Nephron progenitor cell (in vitro differentiated cells): ENCODE measurements around the gene COL24A1.
"Not testable (repeated sequence)": the region's sequence is repeated elsewhere in the genome, so short reads cannot be mapped to it uniquely, and the experiment has no call there.

ENCODE experiments used
- DNase-seq: peaks from one replicate; pipeline ENCODE4 v3.0.0; 2021
- H3K27ac Mint-ChIP-seq: 2 replicates; pipeline ENCODE4 v1.8.0; 2021; ENCODE audit warnings: mild to moderate bottlenecking, moderate library complexity, mixed read lengths
- H3K27me3 Mint-ChIP-seq: 2 replicates; pipeline ENCODE4 v1.8.0; 2021; ENCODE audit warnings: mild to moderate bottlenecking, low read depth, mixed read lengths; ENCODE audit not compliant: poor library complexity
- H3K36me3 Mint-ChIP-seq: 2 replicates; pipeline ENCODE4 v1.8.0; 2021; ENCODE audit warnings: low read depth, mixed read lengths
- H3K4me1 Mint-ChIP-seq: 2 replicates; pipeline ENCODE4 v1.8.0; 2021; ENCODE audit warnings: mixed read lengths
- H3K4me3 Mint-ChIP-seq: 2 replicates; pipeline ENCODE4 v1.8.0; 2021; ENCODE audit warnings: mild to moderate bottlenecking, moderate library complexity, mixed read lengths
- H3K9me3 Mint-ChIP-seq: 2 replicates; pipeline ENCODE4 v1.8.0; 2021; ENCODE audit warnings: mild to moderate bottlenecking, moderate library complexity, mixed read lengths
- TF ChIP-seq, protein P1 (sequence below): fragments of 200-600 bp; sonication (generic); IDR thresholded peaks from 2 replicates; pipeline ENCODE4 v1.5.0; 2021; ENCODE audit warnings: antibody characterized with exemption

Gene COL24A1

DNA sequence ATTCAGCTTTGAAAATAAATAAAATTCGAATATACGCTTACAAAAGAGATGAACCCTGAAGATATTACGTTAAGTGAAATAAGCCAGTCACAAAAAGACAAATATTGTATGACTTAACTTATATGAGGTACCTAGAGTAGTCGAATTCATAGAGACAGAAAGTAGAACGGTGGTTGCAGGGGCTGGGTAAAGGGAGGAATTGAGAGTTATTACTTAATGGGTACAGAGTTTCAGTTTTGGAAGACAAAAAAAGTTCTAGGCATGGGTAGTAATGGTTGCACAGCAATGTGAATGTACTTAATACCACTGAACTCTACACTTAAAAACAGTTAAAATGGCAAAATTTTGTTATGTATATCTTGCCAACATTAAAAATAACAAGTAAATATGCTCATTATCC lies 399.7 kb downstream of the COL24A1 start:
- TF ChIP-seq, protein P1, sequence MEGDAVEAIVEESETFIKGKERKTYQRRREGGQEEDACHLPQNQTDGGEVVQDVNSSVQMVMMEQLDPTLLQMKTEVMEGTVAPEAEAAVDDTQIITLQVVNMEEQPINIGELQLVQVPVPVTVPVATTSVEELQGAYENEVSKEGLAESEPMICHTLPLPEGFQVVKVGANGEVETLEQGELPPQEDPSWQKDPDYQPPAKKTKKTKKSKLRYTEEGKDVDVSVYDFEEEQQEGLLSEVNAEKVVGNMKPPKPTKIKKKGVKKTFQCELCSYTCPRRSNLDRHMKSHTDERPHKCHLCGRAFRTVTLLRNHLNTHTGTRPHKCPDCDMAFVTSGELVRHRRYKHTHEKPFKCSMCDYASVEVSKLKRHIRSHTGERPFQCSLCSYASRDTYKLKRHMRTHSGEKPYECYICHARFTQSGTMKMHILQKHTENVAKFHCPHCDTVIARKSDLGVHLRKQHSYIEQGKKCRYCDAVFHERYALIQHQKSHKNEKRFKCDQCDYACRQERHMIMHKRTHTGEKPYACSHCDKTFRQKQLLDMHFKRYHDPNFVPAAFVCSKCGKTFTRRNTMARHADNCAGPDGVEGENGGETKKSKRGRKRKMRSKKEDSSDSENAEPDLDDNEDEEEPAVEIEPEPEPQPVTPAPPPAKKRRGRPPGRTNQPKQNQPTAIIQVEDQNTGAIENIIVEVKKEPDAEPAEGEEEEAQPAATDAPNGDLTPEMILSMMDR = no peak

DNA sequence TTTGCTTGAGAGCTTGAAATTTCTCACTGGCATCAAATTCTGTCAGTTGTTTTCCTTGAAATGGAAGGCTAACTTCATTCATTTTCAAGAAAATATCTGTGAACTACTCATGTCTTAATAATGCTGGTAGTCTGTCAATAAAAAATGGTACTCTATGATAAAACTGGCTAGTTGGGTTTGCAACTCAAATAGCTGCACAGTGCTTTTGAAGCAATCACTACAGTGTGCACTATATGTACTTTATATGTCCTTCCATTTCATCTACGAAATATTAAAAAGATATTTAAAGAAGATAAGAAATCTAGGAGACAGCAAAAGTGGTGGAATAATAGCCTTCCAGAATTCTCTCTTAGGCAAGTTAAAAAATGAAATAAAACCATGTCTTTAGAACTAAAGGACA lies 408.5 kb downstream of the COL24A1 start:
- no peak overlapping the region for H3K4me3 Mint-ChIP-seq
- DNase-seq = no peak
- no peaks in the 10 kb centered on the region for H3K4me1 Mint-ChIP-seq
- no peak overlapping the region for H3K27ac Mint-ChIP-seq
- H3K9me3 Mint-ChIP-seq = peaks cover 8% of the 10 kb centered on the region
- H3K27me3 Mint-ChIP-seq = no peaks in the 10 kb centered on the region
- no peaks in the 10 kb centered on the region for H3K36me3 Mint-ChIP-seq
- TF ChIP-seq, protein P1 = no peak

More for the DNA sequence above, 399.7 kb downstream of the COL24A1 start:
- H3K27me3 Mint-ChIP-seq = no peaks in the 10 kb centered on the region
- no peaks in the 10 kb centered on the region for H3K36me3 Mint-ChIP-seq
- no peak overlapping the region for H3K27ac Mint-ChIP-seq
- DNase-seq = no peak
- no peak overlapping the region for H3K4me3 Mint-ChIP-seq
- peaks cover 5% of the 10 kb centered on the region for H3K9me3 Mint-ChIP-seq
- H3K4me1 Mint-ChIP-seq = no peaks in the 10 kb centered on the region

DNA sequence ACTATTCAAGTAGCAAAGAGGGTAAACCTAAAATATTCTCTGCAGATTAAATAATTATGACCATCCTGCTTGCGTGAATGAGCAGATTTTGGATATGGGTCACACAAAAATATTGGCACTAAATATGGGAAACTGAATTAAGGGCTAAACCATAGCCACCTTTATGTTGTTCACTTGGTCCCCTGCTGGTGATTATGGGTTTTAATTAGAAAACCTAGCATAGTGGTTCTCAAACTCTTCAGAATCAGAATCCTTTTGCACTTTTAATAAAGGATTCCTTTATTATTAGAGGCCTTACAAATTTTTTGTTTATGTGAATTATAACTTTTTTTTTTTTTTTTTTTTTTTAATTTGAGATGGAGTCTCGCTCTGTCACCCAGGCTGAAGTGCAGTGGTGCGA lies 409.8 kb downstream of the COL24A1 start:
- Mint-ChIP-seq H3K27me3 (peaks cover 7% of the 10 kb centered on the region), H3K4me1 (no peaks in the 10 kb centered on the region), H3K9me3 (peaks cover 8% of the 10 kb centered on the region), H3K36me3 (no peaks in the 10 kb centered on the region), H3K4me3 (no peak overlapping the region), H3K27ac (no peak overlapping the region)
- DNase-seq = no peak
- TF ChIP-seq, protein P1 = no peak

DNA sequence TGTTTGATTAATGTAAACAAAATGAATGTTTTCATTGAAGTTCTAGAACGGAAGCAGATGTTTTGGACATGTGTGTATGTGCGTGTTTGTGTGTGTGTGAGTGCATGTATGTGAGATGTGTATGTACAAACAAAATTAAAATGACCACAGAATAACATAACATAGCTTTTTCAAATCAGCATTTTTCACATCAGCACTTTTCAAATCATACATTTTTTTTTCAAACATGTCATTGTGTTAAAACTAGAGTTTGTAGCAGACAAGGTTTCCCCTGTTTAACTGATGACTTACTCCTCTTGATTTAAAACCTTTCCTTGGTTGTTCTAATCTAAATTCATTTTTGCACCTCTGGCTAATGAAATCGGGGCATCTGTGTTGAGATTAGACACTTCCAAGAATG lies 412.8 kb downstream of the COL24A1 start:
- H3K27me3 Mint-ChIP-seq = peaks cover 7% of the 10 kb centered on the region
- H3K36me3 Mint-ChIP-seq = no peaks in the 10 kb centered on the region
- TF ChIP-seq, protein P1 = no peak
- no peaks in the 10 kb centered on the region for H3K4me1 Mint-ChIP-seq
- H3K4me3 Mint-ChIP-seq = no peak overlapping the region
- no peak for DNase-seq
- peaks cover 8% of the 10 kb centered on the region for H3K9me3 Mint-ChIP-seq
- H3K27ac Mint-ChIP-seq = no peak overlapping the region

DNA sequence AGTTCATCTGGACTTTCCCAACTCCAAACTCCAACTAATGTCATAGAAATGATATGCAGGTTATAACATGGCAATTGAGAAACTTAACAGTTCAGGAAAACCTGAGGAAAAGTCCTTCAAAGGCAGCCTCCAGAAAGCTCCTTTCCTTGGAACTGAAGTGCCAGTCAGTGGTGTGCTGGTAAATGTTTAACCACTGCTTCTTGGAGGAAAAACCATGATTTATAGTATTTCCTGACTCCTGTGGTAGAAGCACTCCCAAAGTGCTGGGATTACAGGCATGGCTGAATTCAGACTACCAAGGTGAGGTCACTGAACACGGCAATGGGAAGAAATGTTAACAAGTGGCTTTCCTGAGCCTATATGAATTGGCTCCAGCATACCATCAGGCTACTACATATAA lies 421.6 kb downstream of the COL24A1 start:
- Mint-ChIP-seq H3K4me1 (peaks cover 5% of the 10 kb centered on the region), H3K36me3 (no peaks in the 10 kb centered on the region)
- TF ChIP-seq, protein P1 = no peak

DNA sequence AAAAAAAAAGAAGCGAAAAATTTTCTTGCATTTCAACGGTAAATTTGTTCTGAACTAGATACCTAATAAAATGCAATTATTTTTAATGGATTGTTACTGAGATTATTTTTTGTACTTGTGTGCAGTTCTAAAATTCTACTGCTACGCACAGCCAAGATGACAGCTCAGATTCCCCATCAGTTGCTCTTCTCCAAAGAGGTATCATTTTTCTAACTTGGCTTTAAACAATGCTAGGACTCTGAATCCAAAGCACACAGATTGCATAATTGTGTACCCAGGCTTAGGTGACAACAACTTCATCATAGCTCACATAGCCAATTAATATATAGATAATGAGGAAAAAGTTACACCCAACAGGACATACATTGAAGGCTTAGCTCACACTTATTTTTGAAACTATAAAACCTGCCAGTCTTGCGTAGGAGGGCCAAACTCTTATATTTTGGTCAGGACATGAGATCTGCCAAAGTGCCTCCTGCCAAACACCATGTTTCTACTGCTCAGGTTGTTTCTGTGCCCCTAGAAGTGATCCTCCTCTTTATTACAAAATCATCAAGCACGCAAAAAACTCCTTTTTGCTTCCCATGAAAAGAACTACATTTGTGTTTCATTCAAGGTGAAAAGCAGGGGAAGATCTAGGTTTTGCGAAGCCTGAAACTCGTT lies 437.8 kb downstream of the COL24A1 start:
- peaks cover 5% of the 10 kb centered on the region for H3K36me3 Mint-ChIP-seq
- TF ChIP-seq, protein P1 = no peak
- H3K27ac Mint-ChIP-seq = no peak overlapping the region
- no peaks in the 10 kb centered on the region for H3K4me1 Mint-ChIP-seq
- H3K9me3 Mint-ChIP-seq = peaks cover 34% of the 10 kb centered on the region
- peaks cover 2% of the 10 kb centered on the region for H3K27me3 Mint-ChIP-seq
- no peak for DNase-seq
- H3K4me3 Mint-ChIP-seq = no peak overlapping the region

More for the DNA sequence above, 421.6 kb downstream of the COL24A1 start:
- Mint-ChIP-seq H3K27ac (no peak overlapping the region), H3K27me3 (no peaks in the 10 kb centered on the region), H3K4me3 (no peak overlapping the region), H3K9me3 (no peaks in the 10 kb centered on the region)
- peak; percentile 5 for DNase-seq

DNA sequence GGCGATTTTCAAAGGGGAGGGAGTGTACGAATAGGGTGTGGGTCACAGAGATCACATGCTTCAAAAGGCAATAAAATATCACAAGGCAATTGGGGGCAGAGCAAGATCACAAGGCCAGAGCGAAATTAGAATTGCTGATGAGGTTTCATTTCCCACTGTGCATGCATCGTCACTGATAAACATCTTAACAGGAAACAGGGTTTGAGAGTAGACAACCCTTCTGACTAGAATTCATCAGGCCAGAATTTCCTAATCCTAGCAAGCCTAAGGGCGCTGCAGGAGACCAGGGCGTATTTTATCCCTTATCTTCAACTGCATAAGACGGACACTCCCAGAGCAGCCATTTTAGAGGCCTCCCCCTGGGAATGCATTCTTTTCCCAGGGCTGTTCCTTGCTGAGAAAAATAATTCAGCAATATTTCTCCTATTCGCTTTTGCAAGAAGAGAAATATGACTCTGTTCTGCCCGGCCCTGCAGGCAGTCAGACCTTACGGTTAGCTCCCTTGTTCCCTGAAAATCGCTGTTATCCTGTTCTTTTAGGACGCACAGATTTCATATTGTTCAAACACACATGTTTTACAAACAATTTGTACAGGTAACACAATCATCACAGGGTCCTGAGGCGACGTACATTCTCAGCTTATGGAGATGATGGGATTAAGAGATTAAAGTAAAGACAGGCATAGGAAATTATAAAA lies 442.0 kb downstream of the COL24A1 start:
- not testable (repeated sequence) for H3K4me1 Mint-ChIP-seq, H3K27ac Mint-ChIP-seq, H3K36me3 Mint-ChIP-seq, H3K27me3 Mint-ChIP-seq, H3K4me3 Mint-ChIP-seq
- peak; percentile 16 for DNase-seq
- H3K9me3 Mint-ChIP-seq = peaks cover 20% of the 10 kb centered on the region
